ENCODE measurements around the gene NECTIN3.

NECTIN3 gene

GRCh38 chr3:111112913-111113312, 41.3 kb downstream of the NECTIN3 start:
- no peak for DNase-seq
- Mint-ChIP-seq H3K4me3 (no peak overlapping the region), H3K27ac (no peak overlapping the region), H3K4me1 (no peaks in the 10 kb centered on the region), H3K36me3 (ENCODE audit: low read depth) (peaks cover 13% of the 10 kb centered on the region), H3K27me3 (ENCODE audit: low read depth, poor library complexity) (no peaks in the 10 kb centered on the region), H3K9me3 (peaks cover 4% of the 10 kb centered on the region)
- no peak for TF ChIP-seq CTCF (IDR thresholded peaks at IDR 0.05)

- no peak overlapping the region for H3K4me3 Mint-ChIP-seq
- TF ChIP-seq CTCF (IDR thresholded peaks at IDR 0.05), result no peak
- H3K27me3 Mint-ChIP-seq (ENCODE audit: low read depth, poor library complexity), result no peaks in the 10 kb centered on the region
- H3K9me3 Mint-ChIP-seq, result no peaks in the 10 kb centered on the region
- no peak overlapping the region for H3K27ac Mint-ChIP-seq
- no peak for DNase-seq
- H3K36me3 Mint-ChIP-seq (ENCODE audit: low read depth), result peaks cover 13% of the 10 kb centered on the region
- H3K4me1 Mint-ChIP-seq, result no peaks in the 10 kb centered on the region
Observed at GRCh38 chr3:111128884-111129283, 57.3 kb downstream of the NECTIN3 start.

- Mint-ChIP-seq H3K9me3 (no peaks in the 10 kb centered on the region), H3K27me3 (ENCODE audit: low read depth, poor library complexity) (no peaks in the 10 kb centered on the region), H3K4me3 (no peak overlapping the region), H3K4me1 (no peaks in the 10 kb centered on the region), H3K27ac (no peak overlapping the region), H3K36me3 (ENCODE audit: low read depth) (peaks cover 14% of the 10 kb centered on the region)
- TF ChIP-seq CTCF (IDR thresholded peaks at IDR 0.05), result no peak
- no peak for DNase-seq
Observed at GRCh38 chr3:111130827-111131226, 59.2 kb downstream of the NECTIN3 start.

- H3K27ac Mint-ChIP-seq, result no peak overlapping the region
- peaks cover 7% of the 10 kb centered on the region for H3K36me3 Mint-ChIP-seq (ENCODE audit: low read depth)
- no peaks in the 10 kb centered on the region for H3K9me3 Mint-ChIP-seq
- no peak for TF ChIP-seq CTCF (IDR thresholded peaks at IDR 0.05)
- H3K27me3 Mint-ChIP-seq (ENCODE audit: low read depth, poor library complexity), result no peaks in the 10 kb centered on the region
- no peaks in the 10 kb centered on the region for H3K4me1 Mint-ChIP-seq
- no peak overlapping the region for H3K4me3 Mint-ChIP-seq
- DNase-seq, result no peak
Observed at GRCh38 chr3:111134302-111134701, 62.7 kb downstream of the NECTIN3 start.

GRCh38 chr3:111151438-111151837, 79.8 kb downstream of the NECTIN3 start:
- DNase-seq, result no peak
- H3K27ac Mint-ChIP-seq, result peak overlapping the region; percentile 54
- TF ChIP-seq CTCF (IDR thresholded peaks at IDR 0.05), result no peak
- H3K27me3 Mint-ChIP-seq (ENCODE audit: low read depth, poor library complexity), result no peaks in the 10 kb centered on the region
- no peaks in the 10 kb centered on the region for H3K9me3 Mint-ChIP-seq
- H3K4me3 Mint-ChIP-seq, result no peak overlapping the region
- H3K36me3 Mint-ChIP-seq (ENCODE audit: low read depth), result peaks cover 27% of the 10 kb centered on the region
- no peaks in the 10 kb centered on the region for H3K4me1 Mint-ChIP-seq

- Mint-ChIP-seq H3K4me3 (no peak overlapping the region), H3K4me1 (no peaks in the 10 kb centered on the region), H3K27ac (no peak overlapping the region), H3K27me3 (ENCODE audit: low read depth, poor library complexity) (no peaks in the 10 kb centered on the region), H3K36me3 (ENCODE audit: low read depth) (peaks cover 27% of the 10 kb centered on the region), H3K9me3 (no peaks in the 10 kb centered on the region)
- no peak for TF ChIP-seq CTCF (IDR thresholded peaks at IDR 0.05)
- no peak for DNase-seq
Observed at GRCh38 chr3:111152496-111152895, 80.9 kb downstream of the NECTIN3 start.
